ENCODE measurements around the gene ZNF679. TPM values are rescaled to one million over a fixed set of nuclear protein-coding genes. Genes with fewer than 3 reads are reported as not detected.
"Not testable (repeated sequence)": the region's sequence is repeated elsewhere in the genome, so short reads cannot be mapped to it uniquely, and the experiment has no call there.

The ZNF679 gene
- total RNA-seq, 4 donors from 2014 or later = not detected

DNA sequence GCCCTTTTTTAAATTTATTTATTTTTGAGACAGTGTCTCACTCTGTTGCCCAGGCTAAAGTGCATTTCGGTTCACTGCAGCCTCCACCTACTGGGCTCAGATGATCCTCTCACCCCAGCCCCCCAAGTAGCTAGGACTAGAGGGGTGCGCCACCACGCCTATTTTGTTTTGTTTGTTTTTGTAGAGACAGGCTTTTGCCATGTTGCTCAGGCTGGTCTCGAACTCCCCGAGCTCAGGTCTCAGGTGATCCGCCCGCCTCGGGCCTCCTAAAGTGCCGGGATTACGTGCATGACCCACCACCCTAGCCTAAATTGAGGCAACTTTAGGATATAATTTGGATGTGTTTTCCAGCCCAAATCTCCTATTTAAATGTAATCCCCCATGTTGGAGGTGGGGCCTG is 86.3 kb downstream of the ZNF679 start:
- peaks cover 13 to 19% of the 10 kb centered on the region in 2 donors for H3K4me1 ChIP-seq
- ATAC-seq = no peak
- intact Hi-C loops (cut with DNase I; ENCODE audit: low total_unique reads) = loop anchor here (10.0 kb wide), 1 partner anchor 480 kb away; the partner anchor contains the start of gene ZNF138
- in situ Hi-C loops (cut with MboI; ENCODE audit: low sequenced_read_pairs in 4 of 4) = loop anchor here (25.0 kb wide), 6 partner anchors 223 to 598 kb away; partner anchors contain the start of genes ZNF680 (in 3 of the 4), ZNF107 (in 1 of the 4), ZNF138 (in 1 of the 4) and ZNF273 (in 1 of the 4)
- no peaks in the 10 kb centered on the region for H3K9me3 ChIP-seq
- H3K36me3 ChIP-seq = no peaks in the 10 kb centered on the region
- peak overlapping the region in 1 of 4 donors; percentile 60 for H3K27ac ChIP-seq
- peak overlapping the region; percentile 57 to 81 (median 65) for H3K4me3 ChIP-seq
- DNase-seq = no peak
- H3K27me3 ChIP-seq = no peaks in the 10 kb centered on the region
- TF ChIP-seq POLR2A (IDR thresholded peaks at IDR 0.05) = no peak
- TF ChIP-seq, protein P1, sequence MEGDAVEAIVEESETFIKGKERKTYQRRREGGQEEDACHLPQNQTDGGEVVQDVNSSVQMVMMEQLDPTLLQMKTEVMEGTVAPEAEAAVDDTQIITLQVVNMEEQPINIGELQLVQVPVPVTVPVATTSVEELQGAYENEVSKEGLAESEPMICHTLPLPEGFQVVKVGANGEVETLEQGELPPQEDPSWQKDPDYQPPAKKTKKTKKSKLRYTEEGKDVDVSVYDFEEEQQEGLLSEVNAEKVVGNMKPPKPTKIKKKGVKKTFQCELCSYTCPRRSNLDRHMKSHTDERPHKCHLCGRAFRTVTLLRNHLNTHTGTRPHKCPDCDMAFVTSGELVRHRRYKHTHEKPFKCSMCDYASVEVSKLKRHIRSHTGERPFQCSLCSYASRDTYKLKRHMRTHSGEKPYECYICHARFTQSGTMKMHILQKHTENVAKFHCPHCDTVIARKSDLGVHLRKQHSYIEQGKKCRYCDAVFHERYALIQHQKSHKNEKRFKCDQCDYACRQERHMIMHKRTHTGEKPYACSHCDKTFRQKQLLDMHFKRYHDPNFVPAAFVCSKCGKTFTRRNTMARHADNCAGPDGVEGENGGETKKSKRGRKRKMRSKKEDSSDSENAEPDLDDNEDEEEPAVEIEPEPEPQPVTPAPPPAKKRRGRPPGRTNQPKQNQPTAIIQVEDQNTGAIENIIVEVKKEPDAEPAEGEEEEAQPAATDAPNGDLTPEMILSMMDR (IDR thresholded peaks at IDR 0.05 in 4 of 5, conservative IDR thresholded peaks at IDR 0.05 in 1 of 5) = no peak

DNA sequence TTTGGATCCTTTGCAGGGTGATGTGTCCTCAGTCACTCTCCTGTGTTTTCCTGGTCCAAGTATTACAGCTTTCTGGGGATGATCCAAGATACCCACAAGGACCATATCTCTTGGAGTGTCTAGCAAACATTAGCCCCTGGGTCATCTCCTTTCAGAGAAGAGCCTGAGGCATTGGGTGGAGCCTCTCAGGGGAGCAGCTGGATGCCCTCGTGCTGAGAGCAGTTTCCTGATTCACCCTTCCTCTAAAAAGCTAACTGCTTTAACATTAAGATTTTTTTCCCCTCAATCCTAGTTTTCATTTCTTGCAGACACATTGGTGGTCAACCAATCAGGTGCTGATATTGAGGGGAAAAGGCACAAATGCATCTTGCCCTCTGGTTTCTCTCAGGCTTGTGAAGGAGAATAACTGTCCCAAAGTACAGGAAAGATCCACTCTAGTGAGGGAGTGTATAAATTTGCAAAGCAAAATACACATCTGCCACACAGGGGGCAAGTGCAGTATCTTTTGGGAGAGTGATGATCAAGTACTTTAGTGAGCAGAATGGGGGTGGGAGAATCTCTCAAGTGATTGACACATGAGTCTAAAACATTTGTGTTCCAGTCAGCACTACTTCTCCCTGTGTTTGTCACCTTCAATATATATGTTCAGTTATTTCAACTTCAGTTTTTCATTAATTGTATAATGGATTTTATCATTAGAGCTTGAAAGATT is 87.9 kb downstream of the ZNF679 start:
- not testable (repeated sequence) for ATAC-seq, DNase-seq, H3K27ac ChIP-seq, H3K36me3 ChIP-seq, H3K9me3 ChIP-seq, H3K27me3 ChIP-seq, H3K4me3 ChIP-seq
- H3K4me1 ChIP-seq = peaks cover 13 to 19% of the 10 kb centered on the region in 2 donors
- in situ Hi-C loops (cut with MboI; ENCODE audit: low sequenced_read_pairs in 4 of 4) (loop anchor here (25.0 kb wide), 6 partner anchors 221 to 596 kb away; partner anchors contain the start of genes ZNF680 (in 3 of the 4), ZNF107 (in 1 of the 4), ZNF138 (in 1 of the 4) and ZNF273 (in 1 of the 4)), intact Hi-C loops (cut with DNase I; ENCODE audit: low total_unique reads) (loop anchor here (10.0 kb wide), 1 partner anchor 479 kb away; the partner anchor contains the start of gene ZNF138)

Other genes starting within 250 kb of the ZNF679 start
- gene ZNF722, start 229.6 kb upstream of the ZNF679 start, total RNA-seq = not detected
- gene ZNF727, start 183.0 kb upstream of the ZNF679 start, total RNA-seq = 1 to 10 TPM in 2 of 4 donors, under 1 TPM in 2; 0.13 to 3.3 (median 0.88) TPM
- not detected for gene ZNF735, start 21.3 kb upstream of the ZNF679 start, total RNA-seq
- gene ZNF736, start 85.5 kb downstream of the ZNF679 start, total RNA-seq = 1 to 10 TPM; 2.2 to 7.8 (median 2.7) TPM